ENCODE measurements around the gene ABCD3. TPM values are rescaled to one million over a fixed set of nuclear protein-coding genes. Genes with fewer than 3 reads are reported as not detected.
"Not testable (repeated sequence)": the region's sequence is repeated elsewhere in the genome, so short reads cannot be mapped to it uniquely, and the experiment has no call there.

The ABCD3 gene
- total and polyA plus RNA-seq, 2 donors from 2014 or later = 43.2 to 65.1 TPM

DNA sequence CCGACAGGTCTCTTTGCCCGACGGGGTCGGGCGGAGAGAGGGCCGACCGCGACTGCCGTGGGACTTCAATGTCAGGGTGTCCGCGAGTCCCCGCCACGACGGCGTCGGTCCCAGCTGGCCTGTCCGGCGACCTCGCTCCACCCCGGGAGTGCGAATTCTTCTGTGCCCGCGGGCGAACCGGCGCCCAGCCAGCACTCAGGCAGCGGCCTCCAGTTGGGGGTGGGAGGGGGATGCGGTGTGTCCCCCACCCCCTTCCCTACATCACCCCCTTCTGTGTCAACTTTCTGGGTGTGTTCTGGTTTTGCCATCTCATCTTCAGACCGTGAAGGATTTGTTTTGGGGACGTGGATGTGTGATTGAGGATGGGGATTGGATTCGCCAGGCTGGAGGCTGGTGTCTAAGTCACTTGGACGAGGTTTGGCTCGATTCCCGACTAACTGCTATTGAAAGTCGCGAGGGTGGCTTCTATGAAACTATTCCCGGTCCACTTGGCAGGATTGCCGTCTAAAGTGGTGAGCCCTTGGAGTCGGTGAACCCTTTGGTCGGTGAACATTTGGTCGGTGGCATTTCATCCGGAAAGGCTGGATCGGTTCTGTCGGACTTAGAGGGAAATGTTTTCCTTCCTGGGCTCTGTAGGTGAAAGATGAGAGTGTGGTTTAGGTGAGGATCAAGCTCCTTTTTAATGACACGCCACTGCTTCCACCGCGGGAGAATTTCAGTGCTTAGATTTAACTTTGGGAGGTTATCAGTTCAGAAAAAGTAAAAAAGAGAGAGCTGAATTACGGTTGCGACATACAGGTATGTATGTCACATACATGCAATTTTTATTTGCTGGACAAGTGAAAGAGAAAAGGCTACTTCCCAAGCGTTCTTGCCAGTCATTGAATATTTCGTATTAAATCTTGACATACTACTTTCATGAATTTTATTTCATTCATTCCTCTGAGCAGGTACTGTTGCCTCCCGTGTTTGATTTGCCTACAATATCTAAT is 771 bp downstream of the ABCD3 start:
- H3K27ac ChIP-seq (ENCODE audit: low read depth in 2 of 2, low read length in 2 of 2) = peak overlapping the region; percentile 80 to 84
- TF ChIP-seq, protein P1, sequence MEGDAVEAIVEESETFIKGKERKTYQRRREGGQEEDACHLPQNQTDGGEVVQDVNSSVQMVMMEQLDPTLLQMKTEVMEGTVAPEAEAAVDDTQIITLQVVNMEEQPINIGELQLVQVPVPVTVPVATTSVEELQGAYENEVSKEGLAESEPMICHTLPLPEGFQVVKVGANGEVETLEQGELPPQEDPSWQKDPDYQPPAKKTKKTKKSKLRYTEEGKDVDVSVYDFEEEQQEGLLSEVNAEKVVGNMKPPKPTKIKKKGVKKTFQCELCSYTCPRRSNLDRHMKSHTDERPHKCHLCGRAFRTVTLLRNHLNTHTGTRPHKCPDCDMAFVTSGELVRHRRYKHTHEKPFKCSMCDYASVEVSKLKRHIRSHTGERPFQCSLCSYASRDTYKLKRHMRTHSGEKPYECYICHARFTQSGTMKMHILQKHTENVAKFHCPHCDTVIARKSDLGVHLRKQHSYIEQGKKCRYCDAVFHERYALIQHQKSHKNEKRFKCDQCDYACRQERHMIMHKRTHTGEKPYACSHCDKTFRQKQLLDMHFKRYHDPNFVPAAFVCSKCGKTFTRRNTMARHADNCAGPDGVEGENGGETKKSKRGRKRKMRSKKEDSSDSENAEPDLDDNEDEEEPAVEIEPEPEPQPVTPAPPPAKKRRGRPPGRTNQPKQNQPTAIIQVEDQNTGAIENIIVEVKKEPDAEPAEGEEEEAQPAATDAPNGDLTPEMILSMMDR (IDR thresholded peaks at IDR 0.05; ENCODE audit: borderline replicate concordance, extremely low read depth, insufficient read depth) = no peak
- H3K4me3 ChIP-seq (ENCODE audit: low read length in 3 of 3) = peak overlapping the region; percentile 87 to 92 (median 88)
- DNase-seq (peak in 4 of 5 donors; percentile 44 to 72 (median 65)), FAIRE-seq (no peak)
- H3K9ac ChIP-seq (ENCODE audit: low read length in 3 of 3) = peak overlapping the region; percentile 65 to 91 (median 77)
- H3K27me3 ChIP-seq (ENCODE audit: control insufficient read depth, insufficient read depth, low read length) = no peaks in the 10 kb centered on the region
- intact Hi-C loops (cut with DNase I) = no loop called here
- H3K9me3 ChIP-seq (ENCODE audit: control insufficient read depth in 2 of 3, insufficient read depth in 1 of 3, low read length in 3 of 3) = no peaks in the 10 kb centered on the region
- peaks cover 2 to 28% (median 4%) of the 10 kb centered on the region in 3 donors for H3K4me1 ChIP-seq (ENCODE audit: control insufficient read depth in 2 of 3, insufficient read depth in 2 of 3, low read depth in 1 of 3, low read length in 3 of 3)
- no peaks in the 10 kb centered on the region for H3K36me3 ChIP-seq (ENCODE audit: control insufficient read depth in 2 of 3, insufficient read depth in 3 of 3, low read length in 3 of 3)

DNA sequence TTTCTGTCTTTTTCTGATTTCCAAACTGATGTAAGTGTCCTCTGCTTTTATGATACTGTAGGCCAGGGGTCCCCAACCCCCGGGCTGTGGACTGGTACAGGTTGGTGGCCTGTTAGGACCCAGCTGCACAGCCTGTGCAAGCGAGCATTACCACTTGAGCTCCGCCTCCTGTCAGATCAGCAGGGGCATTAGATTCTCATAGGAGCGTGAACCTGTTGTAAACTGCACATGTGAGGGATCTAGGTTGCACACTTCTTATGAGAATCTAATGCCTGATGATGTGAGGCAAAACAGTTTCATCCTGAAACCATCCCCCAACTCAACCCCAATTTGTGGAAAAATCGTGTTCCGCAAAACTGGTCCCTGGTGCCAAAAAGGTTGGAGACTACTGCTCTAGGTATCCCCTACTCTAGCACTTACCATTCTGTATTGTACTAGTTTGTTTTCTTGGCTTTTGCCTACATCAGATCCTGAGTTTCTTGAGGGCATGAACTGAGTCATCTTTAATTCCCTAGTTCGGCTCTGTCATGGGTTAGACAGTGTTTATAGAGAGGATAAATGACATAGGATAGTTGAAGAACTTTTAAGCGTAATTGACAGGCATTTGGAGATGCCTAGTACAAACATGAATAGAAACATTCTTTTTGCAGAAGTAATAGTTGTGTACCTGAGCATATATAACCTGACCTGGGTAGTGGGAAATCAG is 4.1 kb downstream of the ABCD3 start:
- intact Hi-C loops (cut with DNase I) = no loop called here
- H3K27ac ChIP-seq (ENCODE audit: low read depth in 2 of 2, low read length in 2 of 2) = no peak overlapping the region
- peaks cover 2 to 36% (median 4%) of the 10 kb centered on the region in 3 donors for H3K4me1 ChIP-seq (ENCODE audit: control insufficient read depth in 2 of 3, insufficient read depth in 2 of 3, low read depth in 1 of 3, low read length in 3 of 3)
- no peak for DNase-seq
- H3K4me3 ChIP-seq (ENCODE audit: low read length in 3 of 3) = peak overlapping the region in 1 of 3 donors; percentile 22
- TF ChIP-seq, protein P1 (IDR thresholded peaks at IDR 0.05; ENCODE audit: borderline replicate concordance, extremely low read depth, insufficient read depth) = no peak
- no peak for FAIRE-seq
- no peaks in the 10 kb centered on the region for H3K27me3 ChIP-seq (ENCODE audit: control insufficient read depth, insufficient read depth, low read length)
- no peaks in the 10 kb centered on the region for H3K9me3 ChIP-seq (ENCODE audit: control insufficient read depth in 2 of 3, insufficient read depth in 1 of 3, low read length in 3 of 3)
- no peaks in the 10 kb centered on the region for H3K36me3 ChIP-seq (ENCODE audit: control insufficient read depth in 2 of 3, insufficient read depth in 3 of 3, low read length in 3 of 3)
- H3K9ac ChIP-seq (ENCODE audit: low read length in 3 of 3) = no peak overlapping the region

DNA sequence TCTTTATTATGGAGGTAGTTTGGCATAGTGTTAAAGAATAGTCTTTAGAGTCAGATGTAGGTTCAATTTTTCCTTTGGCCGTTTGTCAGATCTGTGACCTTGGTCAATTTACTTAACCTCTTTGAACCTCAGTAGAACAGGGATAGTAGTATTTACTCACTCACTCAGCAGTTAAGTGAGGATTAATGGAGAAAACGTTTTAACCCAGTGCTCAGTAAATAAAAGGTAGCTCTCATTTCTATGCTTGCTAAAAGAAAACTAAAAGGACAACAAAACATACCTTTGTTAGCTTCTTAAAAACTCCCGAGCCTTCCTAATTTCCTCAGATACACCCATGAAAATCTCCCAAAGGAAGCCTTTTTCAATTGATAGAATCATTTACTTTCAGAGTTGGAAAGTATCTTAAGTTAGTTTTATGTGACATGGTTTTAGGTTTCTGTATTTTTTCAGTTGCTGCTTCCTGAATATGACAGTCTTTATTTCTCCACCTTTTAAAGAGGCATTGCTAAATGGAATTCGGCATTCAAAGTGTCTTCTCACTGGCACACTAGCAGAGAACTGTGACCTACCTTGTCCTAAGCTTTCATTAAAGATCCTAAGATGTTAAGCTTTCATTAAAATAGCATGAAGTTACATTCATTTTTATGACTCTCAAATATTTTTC is 7.8 kb downstream of the ABCD3 start:
- peak overlapping the region in 1 of 3 donors; percentile 7 for H3K4me3 ChIP-seq (ENCODE audit: low read length in 3 of 3)
- TF ChIP-seq, protein P1 (IDR thresholded peaks at IDR 0.05; ENCODE audit: borderline replicate concordance, extremely low read depth, insufficient read depth) = no peak
- no peaks in the 10 kb centered on the region for H3K9me3 ChIP-seq (ENCODE audit: control insufficient read depth in 2 of 3, insufficient read depth in 1 of 3, low read length in 3 of 3)
- no peaks in the 10 kb centered on the region for H3K36me3 ChIP-seq (ENCODE audit: control insufficient read depth in 2 of 3, insufficient read depth in 3 of 3, low read length in 3 of 3)
- peaks cover 2 to 39% (median 3%) of the 10 kb centered on the region in 3 donors for H3K4me1 ChIP-seq (ENCODE audit: control insufficient read depth in 2 of 3, insufficient read depth in 2 of 3, low read depth in 1 of 3, low read length in 3 of 3)
- H3K27me3 ChIP-seq (ENCODE audit: control insufficient read depth, insufficient read depth, low read length) = no peaks in the 10 kb centered on the region
- no peak overlapping the region for H3K9ac ChIP-seq (ENCODE audit: low read length in 3 of 3)
- FAIRE-seq = no peak
- intact Hi-C loops (cut with DNase I) = no loop called here
- no peak for DNase-seq
- peak overlapping the region in 1 of 2 donors; percentile 45 for H3K27ac ChIP-seq (ENCODE audit: low read depth in 2 of 2, low read length in 2 of 2)

DNA sequence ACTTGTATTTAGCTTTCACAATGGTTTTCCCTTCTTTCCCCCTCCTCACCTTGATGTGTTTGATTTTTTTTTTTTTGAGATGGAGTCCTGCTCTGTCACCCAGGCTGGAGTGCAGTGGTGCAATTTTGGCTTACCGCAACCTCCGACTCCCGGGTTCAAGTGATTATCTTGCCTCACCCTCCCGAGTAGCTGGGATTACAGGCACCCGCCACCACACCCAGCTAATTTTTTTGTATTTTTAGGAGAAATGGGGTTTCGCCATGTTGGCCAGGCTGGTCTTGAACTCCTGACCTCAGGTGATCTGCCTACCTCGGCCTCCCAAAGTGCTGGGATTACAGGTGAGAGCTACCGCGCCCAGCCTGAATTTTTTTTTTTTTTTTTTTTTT is 8.3 kb downstream of the ABCD3 start:
- not testable (repeated sequence) for H3K27ac ChIP-seq (ENCODE audit: low read depth in 2 of 2, low read length in 2 of 2)

More for the DNA sequence above, 8.3 kb downstream of the ABCD3 start:
- H3K9me3 ChIP-seq (ENCODE audit: control insufficient read depth in 2 of 3, insufficient read depth in 1 of 3, low read length in 3 of 3); DNase-seq; H3K4me3 ChIP-seq (ENCODE audit: low read length in 3 of 3); H3K36me3 ChIP-seq (ENCODE audit: control insufficient read depth in 2 of 3, insufficient read depth in 3 of 3, low read length in 3 of 3); H3K27me3 ChIP-seq (ENCODE audit: control insufficient read depth, insufficient read depth, low read length); H3K9ac ChIP-seq (ENCODE audit: low read length in 3 of 3); intact Hi-C loops (cut with DNase I); FAIRE-seq: not testable (repeated sequence)
- peaks cover 2 to 39% (median 3%) of the 10 kb centered on the region in 3 donors for H3K4me1 ChIP-seq (ENCODE audit: control insufficient read depth in 2 of 3, insufficient read depth in 2 of 3, low read depth in 1 of 3, low read length in 3 of 3)
